Left lung (tissue), 10 donors: ENCODE results near the gene ENAH. TPM values are rescaled to one million over a fixed set of nuclear protein-coding genes. Genes with fewer than 3 reads are reported as not detected.
A peak's percentile ranks its signal among the peaks of the same experiment; 100 is the strongest.

Experiments
- ATAC-seq: fragments of 200-7000 bp; cut with Tn5 transposase; one replicate; pipeline ENCODE4 v1.9.1; 2020; ENCODE audit warnings: moderate library complexity
- DNase-seq, 4 donors: peaks; one replicate each; pipeline ENCODE4 v3.0.0-alpha.2; 2013 to 2020
- H3K27ac ChIP-seq, 2 donors: fragments of 200-600 bp; sonication (generic) in 1 of 2; one replicate each; pipeline versions ENCODE4 v1.5.0 to v1.8.0; 2020 to 2021
- H3K27me3 ChIP-seq, 2 donors: fragments of 200-600 bp; sonication (generic) in 1 of 2; one replicate each; pipeline versions ENCODE4 v1.5.0 to v1.8.0; 2020 to 2021
- H3K36me3 ChIP-seq, 2 donors: fragments of 200-600 bp; sonication (generic) in 1 of 2; one replicate each; pipeline versions ENCODE4 v1.5.0 to v1.8.0; 2020 to 2021
- H3K4me1 ChIP-seq, 2 donors: fragments of 200-600 bp; one replicate each; pipeline ENCODE4 v1.8.0; 2021
- H3K4me3 ChIP-seq, 2 donors: fragments of 200-600 bp; sonication (generic) in 1 of 2; one replicate each; pipeline versions ENCODE4 v1.5.0 to v1.8.0; 2020 to 2021; ENCODE audit warnings: mild to moderate bottlenecking in 1 of 2
- H3K9me3 ChIP-seq, 2 donors: fragments of 200-600 bp; sonication (generic) in 1 of 2; one replicate each; pipeline versions ENCODE4 v1.5.0 to v1.8.0; 2020 to 2021
- CTCF ChIP-seq, 2 donors: fragments of 200-600 bp; sonication (generic) in 1 of 2; IDR thresholded peaks; one replicate each; pipeline versions ENCODE4 v1.5.0 to v1.8.0; 2021; ENCODE audit warnings: antibody characterized with exemption in 2 of 2
- intact Hi-C, 2 donors: fragments of 100-400 bp; cut with DNase I; formaldehyde crosslinking; loops; one replicate each; pipeline versions ENCODE4 v1.11.2 to v1.14.2; 2022
- polyA plus RNA-seq, 6 donors: library from polyadenylated mRNA; unstranded; fragments of 120-200 nt; gene quantifications; one replicate each; pipeline ENCODE4 v1.2.1, GENCODE V29; 2013; ENCODE audit not compliant: insufficient read length in 6 of 6
- total RNA-seq, 2 donors: library from RNA; stranded (reverse); fragmentation: NEBNext Ultra II Directional; extraction: Animal tissue kit (Norgen Biotek cat#: 25700); gene quantifications; one replicate each; pipeline ENCODE4 v1.2.1, GENCODE V29; 2021
- donor health status: DM: no; HTN: yes; CAD: no.
- donor health status: DM: no; HTN: no; CAD: no.

ENAH gene
- total and polyA plus RNA-seq, 8 donors = 106 to 255 (median 237) TPM

GRCh38 chr1:225466848-225467192, 186.1 kb downstream of the ENAH start:
- peak overlapping the region; percentile 92 to 98 for H3K27ac ChIP-seq
- intact Hi-C loops = no loop called here
- no peaks in the 10 kb centered on the region for H3K27me3 ChIP-seq
- H3K4me3 ChIP-seq = peak overlapping the region in 1 of 2 donors; percentile 47
- peaks cover 6 to 29% of the 10 kb centered on the region in 2 donors for H3K4me1 ChIP-seq
- H3K36me3 ChIP-seq = no peaks in the 10 kb centered on the region
- DNase-seq (no peak), ATAC-seq (no peak)
- no peaks in the 10 kb centered on the region for H3K9me3 ChIP-seq
- TF ChIP-seq CTCF (IDR thresholded peaks at IDR 0.05) = no peak

GRCh38 chr1:225465793-225466517, 187.0 kb downstream of the ENAH start:
- H3K27ac ChIP-seq = no peak overlapping the region
- no peaks in the 10 kb centered on the region for H3K27me3 ChIP-seq
- H3K4me1 ChIP-seq = peaks cover 6 to 36% of the 10 kb centered on the region in 2 donors
- no peak overlapping the region for H3K4me3 ChIP-seq
- intact Hi-C loops = no loop called here
- DNase-seq (no peak), ATAC-seq (no peak)
- no peaks in the 10 kb centered on the region for H3K9me3 ChIP-seq
- TF ChIP-seq CTCF (IDR thresholded peaks at IDR 0.05) = no peak
- no peaks in the 10 kb centered on the region for H3K36me3 ChIP-seq

- Histone ChIP-seq H3K9me3 (no peaks in the 10 kb centered on the region), H3K36me3 (no peaks in the 10 kb centered on the region), H3K4me3 (no peak overlapping the region), H3K4me1 (peaks cover 6 to 44% of the 10 kb centered on the region in 2 donors), H3K27ac (no peak overlapping the region), H3K27me3 (no peaks in the 10 kb centered on the region)
- DNase-seq (no peak), ATAC-seq (no peak)
- intact Hi-C loops = no loop called here
- TF ChIP-seq CTCF (IDR thresholded peaks at IDR 0.05) = no peak
Measured at GRCh38 chr1:225464851-225465792, 187.8 kb downstream of the ENAH start.

GRCh38 chr1:225462714-225463574, 190.0 kb downstream of the ENAH start:
- intact Hi-C loops = no loop called here

More at GRCh38 chr1:225462714-225463574, 190.0 kb downstream of the ENAH start:
- Histone ChIP-seq H3K27me3 (no peaks in the 10 kb centered on the region), H3K4me1 (peaks cover 3 to 42% of the 10 kb centered on the region in 2 donors), H3K27ac (no peak overlapping the region), H3K4me3 (no peak overlapping the region), H3K36me3 (no peaks in the 10 kb centered on the region), H3K9me3 (no peaks in the 10 kb centered on the region)
- DNase-seq (no peak), ATAC-seq (no peak)
- no peak for TF ChIP-seq CTCF (IDR thresholded peaks at IDR 0.05)
